Subcutaneous adipose tissue (tissue), 4 donors: Measurements from ENCODE around the gene HK1. TPM values are rescaled to one million over a fixed set of nuclear protein-coding genes. Genes with fewer than 3 reads are reported as not detected.

Experiments used
- total RNA-seq, 4 donors: library from RNA; depleted of rRNA; stranded (reverse); fragments of >200 nt; gene quantifications; one replicate each; pipeline ENCODE4 v1.1.0, GENCODE V29; 2016
- TF ChIP-seq, protein P1 (sequence below): fragments of 450-650 bp; IDR thresholded peaks from one replicate; pipeline ENCODE4 v1.5.1; 2016; ENCODE audit warnings: low read depth, mild to moderate bottlenecking, control low read depth, antibody characterized with exemption, moderate library complexity

Gene HK1
- total RNA-seq, 4 donors from 2014 or later: 54.4 to 72.2 (median 57.8) TPM

DNA sequence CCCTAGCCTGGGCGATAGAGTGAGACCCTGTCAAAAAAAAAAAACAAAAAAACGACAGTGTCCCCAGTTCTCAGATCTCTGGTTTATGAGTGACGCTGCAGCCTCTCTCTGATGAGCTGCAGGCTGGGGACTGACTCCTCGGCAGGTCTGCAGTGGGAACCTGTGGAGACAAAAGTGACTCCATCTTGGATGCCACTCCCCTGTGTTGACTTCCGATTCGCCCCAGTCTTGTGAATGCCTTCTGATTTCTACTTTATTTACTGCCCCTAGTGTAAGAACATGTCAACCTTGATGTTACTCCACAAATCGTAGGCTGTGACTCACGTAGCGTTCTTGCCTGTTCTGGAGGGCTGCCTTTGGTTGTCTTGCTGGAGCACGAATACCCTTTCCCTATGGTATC, 132.2 kb downstream of the HK1 start:
- TF ChIP-seq, protein P1, sequence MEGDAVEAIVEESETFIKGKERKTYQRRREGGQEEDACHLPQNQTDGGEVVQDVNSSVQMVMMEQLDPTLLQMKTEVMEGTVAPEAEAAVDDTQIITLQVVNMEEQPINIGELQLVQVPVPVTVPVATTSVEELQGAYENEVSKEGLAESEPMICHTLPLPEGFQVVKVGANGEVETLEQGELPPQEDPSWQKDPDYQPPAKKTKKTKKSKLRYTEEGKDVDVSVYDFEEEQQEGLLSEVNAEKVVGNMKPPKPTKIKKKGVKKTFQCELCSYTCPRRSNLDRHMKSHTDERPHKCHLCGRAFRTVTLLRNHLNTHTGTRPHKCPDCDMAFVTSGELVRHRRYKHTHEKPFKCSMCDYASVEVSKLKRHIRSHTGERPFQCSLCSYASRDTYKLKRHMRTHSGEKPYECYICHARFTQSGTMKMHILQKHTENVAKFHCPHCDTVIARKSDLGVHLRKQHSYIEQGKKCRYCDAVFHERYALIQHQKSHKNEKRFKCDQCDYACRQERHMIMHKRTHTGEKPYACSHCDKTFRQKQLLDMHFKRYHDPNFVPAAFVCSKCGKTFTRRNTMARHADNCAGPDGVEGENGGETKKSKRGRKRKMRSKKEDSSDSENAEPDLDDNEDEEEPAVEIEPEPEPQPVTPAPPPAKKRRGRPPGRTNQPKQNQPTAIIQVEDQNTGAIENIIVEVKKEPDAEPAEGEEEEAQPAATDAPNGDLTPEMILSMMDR: no peak

DNA sequence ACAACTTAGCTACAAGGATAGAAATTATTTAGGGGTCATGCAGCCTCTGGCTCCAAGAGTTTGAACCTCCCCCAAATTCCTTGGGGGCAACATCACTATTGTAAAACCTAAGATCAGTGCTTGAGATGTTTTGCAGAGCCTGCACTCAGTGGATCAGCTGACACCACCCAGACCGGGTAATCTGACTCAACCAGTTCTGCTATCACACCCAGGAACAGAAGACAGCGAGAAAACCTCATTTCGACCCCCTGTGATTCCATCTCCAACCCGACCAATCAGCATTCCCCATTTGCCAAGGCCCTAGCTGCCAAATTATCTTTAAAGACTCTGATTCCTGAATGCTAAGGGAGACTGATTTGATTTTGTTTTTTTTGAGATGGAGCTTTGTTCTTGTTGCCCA, 133.2 kb downstream of the HK1 start:
- TF ChIP-seq, protein P1: no peak

DNA sequence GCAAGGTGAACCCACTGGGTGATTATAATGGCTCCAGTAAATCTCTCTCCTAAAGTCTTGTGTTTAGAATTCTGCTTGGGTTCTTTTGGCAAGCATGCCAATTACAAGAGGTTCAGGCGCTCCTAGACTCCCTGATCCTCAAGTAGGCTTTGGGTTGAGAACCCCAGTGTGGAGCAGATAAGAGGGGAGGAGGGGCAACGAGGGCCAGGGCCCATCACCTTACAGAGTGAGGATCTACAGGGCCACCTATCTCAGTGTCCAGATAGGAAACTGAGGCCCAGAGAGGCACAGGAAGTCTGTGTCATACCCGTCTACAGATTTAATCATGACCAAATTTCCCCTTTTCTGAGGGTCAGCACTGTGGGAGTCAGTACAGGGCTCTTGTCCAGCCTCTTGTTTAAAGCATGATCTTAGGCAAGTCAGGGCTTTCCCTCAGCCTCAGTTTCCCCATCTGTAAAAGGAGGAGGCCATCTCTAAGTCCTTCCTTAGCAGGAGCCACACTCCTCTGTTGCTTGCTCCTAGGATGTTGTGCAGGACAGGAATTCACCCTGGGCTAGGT, 134.0 kb downstream of the HK1 start:
- TF ChIP-seq, protein P1: no peak

DNA sequence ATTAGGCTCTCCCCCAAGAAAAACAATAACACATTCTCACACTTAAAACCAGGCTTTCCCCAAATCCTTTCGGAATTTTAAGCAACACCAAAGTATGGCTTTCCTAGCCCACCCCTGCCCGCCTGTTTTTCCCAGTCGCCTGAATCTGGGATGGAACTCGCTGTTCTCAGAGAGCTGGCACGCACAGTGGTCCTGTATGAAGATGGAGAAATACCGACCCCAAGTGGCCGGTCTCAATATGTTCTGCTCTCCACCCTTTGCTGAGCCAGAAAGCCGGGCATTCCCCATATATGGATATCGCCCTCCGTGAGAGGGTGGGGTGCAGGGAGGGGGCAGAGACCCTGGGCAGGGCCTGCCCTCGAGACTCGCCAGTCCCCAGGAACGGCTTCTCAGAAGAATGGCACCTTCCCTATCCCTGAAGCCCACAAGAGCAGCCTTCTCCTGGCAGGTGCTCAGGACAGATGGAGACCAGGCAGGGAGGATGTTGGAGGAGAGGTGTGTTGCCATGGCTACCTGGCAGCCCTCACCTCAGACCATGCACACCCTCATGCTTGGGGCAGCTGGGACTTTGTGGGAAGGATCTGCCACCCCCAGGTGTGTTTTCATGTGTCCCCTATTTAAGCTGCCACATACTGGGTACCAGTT, 135.0 kb downstream of the HK1 start:
- TF ChIP-seq, protein P1: no peak

DNA sequence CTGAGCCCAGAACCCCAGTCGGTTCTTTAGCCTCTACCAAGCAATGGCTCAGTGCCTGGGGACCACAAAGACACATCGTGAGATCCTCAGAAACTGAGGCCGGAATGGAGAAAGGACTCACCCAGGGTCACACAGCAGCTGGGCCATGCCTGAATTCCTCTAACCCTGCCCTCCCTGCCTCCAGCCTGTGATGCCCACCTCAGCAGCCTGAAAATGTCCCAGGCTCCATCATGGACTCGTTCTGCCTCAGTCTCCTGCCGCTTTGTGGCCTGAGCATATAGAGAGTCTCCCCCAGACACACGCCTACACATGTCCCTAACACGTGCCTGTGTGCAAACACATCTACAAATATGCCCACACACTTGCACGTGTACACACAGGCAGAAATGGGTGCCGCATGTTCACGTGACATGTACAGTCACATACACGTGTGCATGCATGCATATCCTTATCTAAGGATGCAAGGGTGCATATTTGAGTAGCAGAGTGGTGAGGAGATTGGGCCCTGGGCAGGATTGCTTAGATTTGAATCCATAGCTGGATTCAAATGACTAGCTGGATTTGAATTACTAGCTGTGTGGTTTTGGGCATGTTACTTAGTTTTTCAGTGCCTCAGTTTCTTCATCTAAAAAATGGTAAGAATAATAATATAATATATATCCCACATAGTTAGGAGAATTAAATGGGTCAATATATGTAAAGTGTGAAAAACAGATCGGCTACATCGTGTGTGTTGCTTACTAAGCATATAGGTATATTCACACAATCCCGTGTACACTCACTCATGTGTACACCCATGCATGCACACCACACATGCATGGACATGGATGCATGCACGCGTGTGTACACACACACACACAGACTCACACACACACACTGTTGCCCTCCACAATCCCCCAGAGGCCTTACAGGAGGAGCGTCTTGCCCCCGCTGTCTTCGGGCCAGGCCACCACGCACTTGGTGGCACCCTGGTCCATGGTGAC, 136.0 kb downstream of the HK1 start:
- TF ChIP-seq, protein P1: no peak

DNA sequence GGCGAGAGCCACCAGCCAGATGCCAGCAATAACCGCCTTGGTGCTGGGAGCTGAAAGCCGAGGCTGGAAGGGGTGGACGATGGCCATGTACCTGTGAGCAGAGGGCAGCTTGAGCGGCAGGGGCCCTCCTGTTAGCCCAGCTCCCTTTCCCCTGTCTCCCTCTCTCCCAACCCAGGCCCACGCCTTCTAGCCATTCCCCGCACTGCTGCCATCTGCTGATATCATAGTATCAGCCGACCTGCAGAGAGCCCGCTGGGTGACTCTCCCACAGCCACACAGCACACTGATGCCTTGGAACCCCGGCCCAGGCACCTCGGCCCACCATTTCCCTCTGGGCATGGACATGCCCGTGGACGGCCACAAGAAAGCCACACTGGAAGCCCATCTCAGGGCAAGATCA, 136.8 kb downstream of the HK1 start:
- TF ChIP-seq, protein P1: no peak

DNA sequence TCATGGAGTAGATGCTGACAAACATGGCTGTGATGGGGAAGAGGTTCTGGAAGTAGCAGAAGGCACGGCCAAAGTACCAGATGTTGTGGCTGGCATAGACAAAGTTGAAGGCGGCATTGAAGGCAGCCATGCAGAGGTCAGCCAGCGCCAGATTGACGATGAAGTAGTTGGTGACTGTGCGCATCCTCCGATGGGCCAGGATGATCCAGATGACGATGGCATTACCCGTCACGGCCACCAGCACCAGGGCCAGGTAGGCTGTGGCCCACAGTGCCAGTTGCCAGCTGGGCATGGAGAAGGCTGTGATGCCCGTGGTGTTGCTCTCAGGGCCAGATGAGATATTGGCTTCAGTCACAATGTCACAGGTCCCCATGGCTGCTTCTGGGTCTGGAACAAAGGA, 137.7 kb downstream of the HK1 start:
- TF ChIP-seq, protein P1: no peak
